PC-9 (cell line): ENCODE data around the gene IL13. TPM values are rescaled to one million over a fixed set of nuclear protein-coding genes. Genes with fewer than 3 reads are reported as not detected.

Experiments used
- BruUV-seq: library from RNA; stranded (reverse); fragments of 400-500 nt; replicated peaks from 2 replicates; lab custom pipeline; 2021; lab: Mats Ljungman, UMichigan
- CTCF ChIA-PET: fragments of 300-600 bp; sonication (Branson Sonifier 250); formaldehyde crosslinking; loops from one replicate; lab custom pipeline; 2022; ENCODE audit warnings: antibody characterized with exemption; lab: Charles Lee
- POLR2A ChIA-PET: fragments of 300-600 bp; sonication (Branson Sonifier 250); formaldehyde crosslinking; loops from one replicate; lab custom pipeline; 2022; ENCODE audit warnings: antibody characterized with exemption; ENCODE audit not compliant: unreplicated experiment; lab: Charles Lee
- DNase-seq, 2 experiments: peaks; one replicate each; pipeline versions ENCODE4 v3.0.0 to v3.0.0-alpha.2; 2015 to 2022; ENCODE audit warnings: mixed read lengths in 1 of 2
- H2AFZ ChIP-seq: fragments of 200-600 bp; sonication (generic); 2 replicates; pipeline ENCODE4 v1.8.1; 2017; ENCODE audit warnings: antibody characterized with exemption
- H3F3A ChIP-seq: fragments of 200-600 bp; sonication (generic); 2 replicates; pipeline ENCODE4 v1.8.1; 2017; ENCODE audit warnings: antibody characterized with exemption, mild to moderate bottlenecking, low read depth; ENCODE audit not compliant: insufficient read depth
- H3K27ac ChIP-seq: fragments of 200-600 bp; sonication (generic); 2 replicates; pipeline ENCODE4 v1.6.1; 2016; ENCODE audit warnings: mixed run types
- H3K27me3 ChIP-seq: fragments of 200-600 bp; sonication (generic); 2 replicates; pipeline ENCODE4 v1.6.1; 2016; ENCODE audit warnings: low read depth, mixed run types; ENCODE audit not compliant: insufficient read depth
- H3K36me3 ChIP-seq: fragments of 200-600 bp; sonication (generic); 2 replicates; pipeline ENCODE4 v1.6.1; 2016; ENCODE audit warnings: low read depth, mixed run types
- H3K4me1 ChIP-seq: fragments of 200-600 bp; sonication (generic); replicated peaks from 2 replicates; pipeline ENCODE4 v1.6.1; 2016; ENCODE audit warnings: mixed run types; ENCODE audit not compliant: insufficient read depth
- H3K4me2 ChIP-seq: fragments of 200-600 bp; sonication (generic); 2 replicates; pipeline ENCODE4 v1.6.1; 2017; ENCODE audit warnings: mixed run types
- H3K4me3 ChIP-seq: fragments of 200-600 bp; sonication (generic); 2 replicates; pipeline ENCODE4 v1.6.1; 2016; ENCODE audit warnings: mixed run types
- H3K79me2 ChIP-seq: fragments of 200-600 bp; sonication (generic); 2 replicates; pipeline ENCODE4 v1.6.1; 2017; ENCODE audit warnings: low read depth, mixed run types
- H3K9me2 ChIP-seq: fragments of 200-600 bp; sonication (generic); 2 replicates; pipeline ENCODE4 v1.8.1; 2017; ENCODE audit warnings: mild to moderate bottlenecking; ENCODE audit not compliant: insufficient read depth
- H3K9me3 ChIP-seq: fragments of 200-600 bp; sonication (generic); 2 replicates; pipeline ENCODE4 v1.8.1; 2016; ENCODE audit warnings: low read depth; ENCODE audit not compliant: insufficient read depth
- H4K20me1 ChIP-seq: fragments of 200-600 bp; sonication (generic); 2 replicates; pipeline ENCODE4 v1.8.1; 2017; ENCODE audit not compliant: insufficient read depth
- EZH2 ChIP-seq: fragments of 200-600 bp; sonication (generic); IDR thresholded peaks from 2 replicates; pipeline ENCODE4 v1.8.0; 2017; ENCODE audit warnings: antibody characterized with exemption, low read depth
- intact Hi-C: fragments of 100-400 bp; cut with micrococcal nuclease; formaldehyde crosslinking; loops from one replicate; pipeline ENCODE4 v1.10.0; 2022; ENCODE audit not compliant: unreplicated experiment
- total RNA-seq: library from RNA; stranded (reverse); gene quantifications from 2 replicates; pipeline ENCODE4 v1.2.3, GENCODE V29; 2021
- TF ChIP-seq, protein P1 (sequence below): fragments of 200-600 bp; sonication (generic); conservative IDR thresholded peaks from 2 replicates; pipeline ENCODE4 v1.6.1; 2017; ENCODE audit warnings: mixed run types, antibody characterized with exemption, mild to moderate bottlenecking, moderate library complexity

IL13 gene
- total RNA-seq, 1 experiment from 2014 or later, result not detected

DNA sequence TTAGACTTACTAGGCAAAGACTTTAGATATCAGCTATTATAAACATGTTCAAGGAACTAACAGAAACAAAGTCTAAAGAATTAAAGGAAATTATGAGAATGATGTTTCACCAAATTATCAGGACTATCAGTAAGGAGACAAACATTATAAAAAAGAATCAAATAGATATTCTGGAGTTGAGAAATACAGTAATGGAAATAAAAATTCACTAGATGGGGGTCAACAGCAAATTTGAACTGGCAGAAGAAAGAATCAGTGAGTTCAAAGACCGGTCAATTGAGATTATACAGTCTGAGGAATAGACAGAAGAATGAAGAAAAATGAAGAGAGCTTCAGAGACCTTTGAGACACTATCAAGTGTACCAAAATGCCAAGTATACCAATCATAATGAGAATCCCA lies 9.6 kb upstream of the IL13 start:
- Histone ChIP-seq H3K36me3 (no peaks in the 10 kb centered on the region), H3K4me3 (no peak overlapping the region), H4K20me1 (no peaks in the 10 kb centered on the region), H3F3A (peaks cover 7% of the 10 kb centered on the region; the same call in 1 of the 2 replicates), H3K9me2 (no peaks in the 10 kb centered on the region; the same call in 1 of the 2 replicates), H3K27me3 (no peaks in the 10 kb centered on the region), H3K79me2 (no peaks in the 10 kb centered on the region), H3K27ac (no peak overlapping the region), H2AFZ (no peak overlapping the region), H3K9me3 (0 out of 2 replicates have a peak, but pooled peaks cover 4% of the 10 kb centered on the region), H3K4me1 (no peaks in the 10 kb centered on the region), H3K4me2 (no peak overlapping the region)
- intact Hi-C loops, result no loop called here
- no TSS peak for BruUV-seq
- POLR2A ChIA-PET, result no interaction called here
- TF ChIP-seq, protein P1, sequence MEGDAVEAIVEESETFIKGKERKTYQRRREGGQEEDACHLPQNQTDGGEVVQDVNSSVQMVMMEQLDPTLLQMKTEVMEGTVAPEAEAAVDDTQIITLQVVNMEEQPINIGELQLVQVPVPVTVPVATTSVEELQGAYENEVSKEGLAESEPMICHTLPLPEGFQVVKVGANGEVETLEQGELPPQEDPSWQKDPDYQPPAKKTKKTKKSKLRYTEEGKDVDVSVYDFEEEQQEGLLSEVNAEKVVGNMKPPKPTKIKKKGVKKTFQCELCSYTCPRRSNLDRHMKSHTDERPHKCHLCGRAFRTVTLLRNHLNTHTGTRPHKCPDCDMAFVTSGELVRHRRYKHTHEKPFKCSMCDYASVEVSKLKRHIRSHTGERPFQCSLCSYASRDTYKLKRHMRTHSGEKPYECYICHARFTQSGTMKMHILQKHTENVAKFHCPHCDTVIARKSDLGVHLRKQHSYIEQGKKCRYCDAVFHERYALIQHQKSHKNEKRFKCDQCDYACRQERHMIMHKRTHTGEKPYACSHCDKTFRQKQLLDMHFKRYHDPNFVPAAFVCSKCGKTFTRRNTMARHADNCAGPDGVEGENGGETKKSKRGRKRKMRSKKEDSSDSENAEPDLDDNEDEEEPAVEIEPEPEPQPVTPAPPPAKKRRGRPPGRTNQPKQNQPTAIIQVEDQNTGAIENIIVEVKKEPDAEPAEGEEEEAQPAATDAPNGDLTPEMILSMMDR, result no peak
- no peak for TF ChIP-seq EZH2
- DNase-seq, result no peak
- CTCF ChIA-PET, result interaction anchor here (0.6 kb wide), 1 partner anchor 29 kb away, joined by 3 read pairs; no protein-coding TSS in a partner anchor

GRCh38 chr5:132651838-132652469 lies 6.0 kb upstream of the IL13 start:
- Histone ChIP-seq H3K4me2 (no peak overlapping the region), H3K27ac (no peak overlapping the region), H3K36me3 (no peaks in the 10 kb centered on the region), H3K9me2 (no peaks in the 10 kb centered on the region; the same call in 1 of the 2 replicates), H3K4me3 (no peak overlapping the region), H3K27me3 (no peaks in the 10 kb centered on the region), H3K79me2 (no peaks in the 10 kb centered on the region), H3F3A (no peaks in the 10 kb centered on the region), H3K9me3 (0 out of 2 replicates have a peak, but pooled peaks cover 4% of the 10 kb centered on the region), H3K4me1 (no peaks in the 10 kb centered on the region), H4K20me1 (no peaks in the 10 kb centered on the region), H2AFZ (no peak overlapping the region)
- DNase-seq, result no peak
- POLR2A ChIA-PET, result interaction anchor here (0.6 kb wide), 1 partner anchor 167 kb away, joined by 4 read pairs; no protein-coding TSS in a partner anchor
- intact Hi-C loops, result no loop called here
- CTCF ChIA-PET, result no interaction called here
- TF ChIP-seq, protein P1, result no peak
- no peak for TF ChIP-seq EZH2
- BruUV-seq, result no TSS peak

DNA sequence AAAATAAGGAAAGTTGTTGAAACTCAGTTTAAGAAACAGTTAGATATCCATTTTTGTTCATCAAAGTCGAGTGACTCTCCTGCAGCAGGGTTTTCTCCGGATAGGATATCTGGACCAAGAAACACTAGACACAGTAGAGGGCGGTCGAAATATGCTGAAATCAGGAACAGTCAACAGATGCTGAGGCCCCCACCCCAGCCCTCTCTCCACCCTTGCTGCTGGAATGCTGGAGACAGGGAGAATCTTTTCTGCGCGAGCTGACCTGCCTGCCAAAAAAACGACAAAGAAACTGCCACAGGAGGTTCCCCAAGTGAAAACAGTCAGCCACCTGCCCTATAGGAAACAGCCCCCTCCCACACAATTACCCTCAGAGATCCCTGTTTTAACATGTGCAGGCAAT lies 4.3 kb upstream of the IL13 start:
- H3K79me2 ChIP-seq, result no peaks in the 10 kb centered on the region
- TF ChIP-seq EZH2, result no peak
- TF ChIP-seq, protein P1, result no peak
- intact Hi-C loops, result no loop called here
- H2AFZ ChIP-seq, result no peak overlapping the region
- no peaks in the 10 kb centered on the region for H3K4me1 ChIP-seq
- H3K9me2 ChIP-seq, result no peaks in the 10 kb centered on the region; the same call in 1 of the 2 replicates
- BruUV-seq, result no TSS peak
- no peak overlapping the region for H3K4me3 ChIP-seq
- no peaks in the 10 kb centered on the region for H4K20me1 ChIP-seq
- H3K27me3 ChIP-seq, result no peaks in the 10 kb centered on the region
- DNase-seq, result no peak
- no peak overlapping the region for H3K27ac ChIP-seq
- H3K36me3 ChIP-seq, result no peaks in the 10 kb centered on the region
- 0 out of 2 replicates have a peak, but pooled peaks cover 4% of the 10 kb centered on the region for H3K9me3 ChIP-seq
- H3K4me2 ChIP-seq, result no peak overlapping the region
- CTCF ChIA-PET, result no interaction called here
- no peaks in the 10 kb centered on the region for H3F3A ChIP-seq
- POLR2A ChIA-PET, result no interaction called here
